Measurements from ENCODE around the gene OSBPL2. TPM values are rescaled to one million over a fixed set of nuclear protein-coding genes. Genes with fewer than 3 reads are reported as not detected.

The OSBPL2 gene
- total RNA-seq, 4 donors from 2014 or later, result 48.4 to 65.1 (median 55.8) TPM

DNA sequence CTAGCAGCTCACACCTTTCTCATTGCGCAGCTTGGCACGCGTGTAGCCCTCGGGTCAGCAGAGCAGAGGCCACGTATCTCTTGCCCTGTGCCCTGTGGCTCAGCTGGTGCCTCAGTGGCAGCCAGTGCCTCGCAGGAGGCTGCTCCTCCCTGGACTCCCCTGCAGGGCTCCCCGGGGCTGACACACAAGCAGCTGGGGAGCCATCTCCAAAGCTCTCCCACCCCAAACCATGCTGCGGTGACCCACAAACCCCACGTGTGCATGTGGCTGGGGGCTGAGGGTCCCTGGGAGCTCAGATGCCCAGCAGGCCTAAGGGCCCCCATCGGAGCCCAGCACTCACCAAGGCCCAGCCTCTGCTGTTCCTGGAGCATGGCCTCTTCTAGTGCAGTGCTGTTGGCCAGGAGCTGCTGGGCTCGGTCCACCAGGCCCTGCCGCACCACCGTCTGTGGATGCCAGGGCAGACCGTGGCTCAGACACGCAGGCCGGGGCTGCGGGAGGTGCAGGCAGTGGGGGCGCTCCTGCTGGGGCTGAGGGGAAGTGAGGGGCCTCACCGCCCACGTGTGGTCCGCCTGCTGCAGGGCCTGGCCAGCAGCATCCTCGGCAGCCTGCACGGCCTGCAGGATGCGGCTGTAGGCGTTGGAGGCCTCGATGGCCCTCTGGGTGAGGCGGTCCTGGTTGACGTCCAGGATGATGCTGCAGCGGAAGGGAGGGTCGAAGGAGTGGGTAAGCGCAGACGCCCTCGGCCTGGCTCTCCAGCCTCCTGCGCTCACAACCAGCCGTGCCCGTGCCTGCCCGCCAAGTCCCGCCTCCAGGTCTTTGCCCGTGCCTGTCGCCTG, 78.2 kb downstream of the OSBPL2 start:
- no peaks in the 10 kb centered on the region for H3K9me3 ChIP-seq
- H3K27ac ChIP-seq, result peak overlapping the region; percentile 3 to 62 (median 54)
- peaks cover 16 to 53% (median 21%) of the 10 kb centered on the region in 3 donors for H3K4me1 ChIP-seq
- H3K4me3 ChIP-seq, result no peak overlapping the region
- H3K27me3 ChIP-seq, result no peaks in the 10 kb centered on the region
- 46 to 65% methylated on average over 4 to 13 of the region's 40 CpGs for WGBS, 2 donors
- no peak for DNase-seq
- peaks cover 39 to 91% (median 60%) of the 10 kb centered on the region in 3 donors for H3K36me3 ChIP-seq
- no peak for TF ChIP-seq POLR2A (IDR thresholded peaks at IDR 0.05)
- TF ChIP-seq, protein P1, sequence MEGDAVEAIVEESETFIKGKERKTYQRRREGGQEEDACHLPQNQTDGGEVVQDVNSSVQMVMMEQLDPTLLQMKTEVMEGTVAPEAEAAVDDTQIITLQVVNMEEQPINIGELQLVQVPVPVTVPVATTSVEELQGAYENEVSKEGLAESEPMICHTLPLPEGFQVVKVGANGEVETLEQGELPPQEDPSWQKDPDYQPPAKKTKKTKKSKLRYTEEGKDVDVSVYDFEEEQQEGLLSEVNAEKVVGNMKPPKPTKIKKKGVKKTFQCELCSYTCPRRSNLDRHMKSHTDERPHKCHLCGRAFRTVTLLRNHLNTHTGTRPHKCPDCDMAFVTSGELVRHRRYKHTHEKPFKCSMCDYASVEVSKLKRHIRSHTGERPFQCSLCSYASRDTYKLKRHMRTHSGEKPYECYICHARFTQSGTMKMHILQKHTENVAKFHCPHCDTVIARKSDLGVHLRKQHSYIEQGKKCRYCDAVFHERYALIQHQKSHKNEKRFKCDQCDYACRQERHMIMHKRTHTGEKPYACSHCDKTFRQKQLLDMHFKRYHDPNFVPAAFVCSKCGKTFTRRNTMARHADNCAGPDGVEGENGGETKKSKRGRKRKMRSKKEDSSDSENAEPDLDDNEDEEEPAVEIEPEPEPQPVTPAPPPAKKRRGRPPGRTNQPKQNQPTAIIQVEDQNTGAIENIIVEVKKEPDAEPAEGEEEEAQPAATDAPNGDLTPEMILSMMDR (IDR thresholded peaks at IDR 0.05), result no peak
- intact Hi-C loops (cut with DNase I), result no loop called here

DNA sequence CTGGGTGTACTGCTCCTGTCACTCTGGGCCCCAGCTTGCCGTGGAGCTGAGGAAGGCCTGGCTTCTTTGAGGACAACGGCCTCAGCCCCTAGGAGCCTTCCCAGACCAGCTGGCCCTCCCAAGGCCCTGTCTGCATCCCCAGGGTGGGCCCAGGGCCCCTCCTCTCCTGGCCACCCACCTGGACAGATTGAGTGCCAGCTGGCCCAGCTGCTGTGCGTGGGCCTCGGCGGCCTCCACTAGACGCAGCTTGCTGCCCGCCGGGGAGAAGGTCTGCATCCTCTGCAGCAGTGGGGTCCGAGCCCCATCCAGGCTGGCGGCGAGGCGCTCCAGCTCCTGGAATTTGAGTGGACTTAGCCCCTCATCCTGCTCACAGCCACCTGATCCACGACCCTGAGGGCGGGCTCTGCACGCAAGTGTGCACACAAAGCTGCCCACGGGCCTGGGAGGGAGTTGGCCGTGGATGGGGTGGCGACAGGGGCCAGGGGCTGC, 78.9 kb downstream of the OSBPL2 start:
- TF ChIP-seq, protein P1 (IDR thresholded peaks at IDR 0.05), result peak in 1 of 6 experiments; percentile 3
- no peak for TF ChIP-seq POLR2A (IDR thresholded peaks at IDR 0.05)
- no peaks in the 10 kb centered on the region for H3K27me3 ChIP-seq
- no peaks in the 10 kb centered on the region for H3K9me3 ChIP-seq
- H3K36me3 ChIP-seq, result peaks cover 32 to 91% (median 58%) of the 10 kb centered on the region in 3 donors
- peak overlapping the region; percentile 10 to 57 (median 44) for H3K27ac ChIP-seq
- DNase-seq, result no peak
- H3K4me1 ChIP-seq, result peaks cover 16 to 53% (median 21%) of the 10 kb centered on the region in 3 donors
- intact Hi-C loops (cut with DNase I), result no loop called here
- H3K4me3 ChIP-seq, result no peak overlapping the region
- WGBS, 2 donors, result 48 to 55% methylated on average over 2 to 5 of the region's 18 CpGs

- H3K4me1 ChIP-seq, result peaks cover 21 to 65% (median 25%) of the 10 kb centered on the region in 3 donors
- TF ChIP-seq, protein P1 (IDR thresholded peaks at IDR 0.05), result no peak
- no peak for TF ChIP-seq POLR2A (IDR thresholded peaks at IDR 0.05)
- H3K4me3 ChIP-seq, result no peak overlapping the region
- DNase-seq, result no peak
- intact Hi-C loops (cut with DNase I), result no loop called here
- WGBS, 2 donors, result 78% methylated on average over 13 to 22 of the region's 36 CpGs
- no peaks in the 10 kb centered on the region for H3K9me3 ChIP-seq
- H3K36me3 ChIP-seq, result peaks cover 19 to 91% (median 54%) of the 10 kb centered on the region in 3 donors
- peak overlapping the region; percentile 6 to 65 (median 52) for H3K27ac ChIP-seq
- no peaks in the 10 kb centered on the region for H3K27me3 ChIP-seq
Measured at GRCh38 chr20:62318400-62319345, 80.4 kb downstream of the OSBPL2 start.

- peaks cover 27 to 72% (median 30%) of the 10 kb centered on the region in 3 donors for H3K4me1 ChIP-seq
- H3K27me3 ChIP-seq, result no peaks in the 10 kb centered on the region
- H3K9me3 ChIP-seq, result no peaks in the 10 kb centered on the region
- intact Hi-C loops (cut with DNase I), result no loop called here
- WGBS, 2 donors, result 58 to 62% methylated on average over 15 to 19 of the region's 29 CpGs
- DNase-seq, result no peak
- no peak for TF ChIP-seq POLR2A (IDR thresholded peaks at IDR 0.05)
- TF ChIP-seq, protein P1 (IDR thresholded peaks at IDR 0.05), result no peak
- peaks cover 19 to 91% (median 57%) of the 10 kb centered on the region in 3 donors for H3K36me3 ChIP-seq
- peak overlapping the region; percentile 6 to 65 (median 52) for H3K27ac ChIP-seq
- H3K4me3 ChIP-seq, result no peak overlapping the region
Measured at GRCh38 chr20:62319346-62319909, 81.1 kb downstream of the OSBPL2 start.

Data from esophagus squamous epithelium (tissue), 5 donors.